ENCODE data around the gene HIVEP3.

HIVEP3 gene

DNA sequence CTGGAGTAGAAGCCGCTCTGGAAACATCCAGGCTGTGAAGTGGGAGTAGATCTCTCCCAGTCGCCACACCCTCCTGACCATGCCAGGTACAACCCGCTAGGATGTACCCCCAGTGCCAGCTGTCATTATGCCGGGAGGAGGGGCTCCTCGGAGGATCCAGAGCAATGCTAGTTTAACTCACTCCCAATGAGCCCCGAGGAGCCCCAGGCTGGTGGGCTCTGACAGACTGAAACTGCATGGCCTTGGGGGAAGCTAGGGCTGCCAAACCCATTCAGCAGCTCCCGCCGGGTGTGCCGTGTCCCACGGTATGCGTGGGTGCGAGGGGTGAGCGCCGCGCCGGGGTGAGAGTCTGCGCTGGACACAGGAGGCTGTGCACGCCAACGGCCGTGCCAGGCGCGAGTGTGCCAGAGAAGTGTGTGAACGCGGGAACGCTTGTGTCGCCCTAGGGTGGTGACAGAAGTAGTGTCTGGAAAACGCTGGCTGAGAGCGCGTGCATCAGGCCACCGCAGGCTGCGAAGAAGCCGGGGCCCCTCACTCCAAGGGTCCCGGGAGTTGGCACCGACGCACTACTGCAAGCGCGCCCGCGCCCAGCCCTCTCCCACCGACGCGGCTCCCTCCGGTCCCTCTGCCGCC lies 257.2 kb downstream of the HIVEP3 start (continued):
- TF ChIP-seq, protein P1, sequence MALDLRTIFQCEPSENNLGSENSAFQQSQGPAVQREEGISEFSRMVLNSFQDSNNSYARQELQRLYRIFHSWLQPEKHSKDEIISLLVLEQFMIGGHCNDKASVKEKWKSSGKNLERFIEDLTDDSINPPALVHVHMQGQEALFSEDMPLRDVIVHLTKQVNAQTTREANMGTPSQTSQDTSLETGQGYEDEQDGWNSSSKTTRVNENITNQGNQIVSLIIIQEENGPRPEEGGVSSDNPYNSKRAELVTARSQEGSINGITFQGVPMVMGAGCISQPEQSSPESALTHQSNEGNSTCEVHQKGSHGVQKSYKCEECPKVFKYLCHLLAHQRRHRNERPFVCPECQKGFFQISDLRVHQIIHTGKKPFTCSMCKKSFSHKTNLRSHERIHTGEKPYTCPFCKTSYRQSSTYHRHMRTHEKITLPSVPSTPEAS (tag by site-specific recombination; IDR thresholded peaks at IDR 0.05): no peak
- no peak for TF ChIP-seq ZNF529 (tag by site-specific recombination; IDR thresholded peaks at IDR 0.05; ENCODE audit: insufficient replicate concordance)
- no peak for TF ChIP-seq ZNF596 (tag by site-specific recombination; IDR thresholded peaks at IDR 0.05)
- no peak for TF ChIP-seq SP2 (tag by site-specific recombination; IDR thresholded peaks at IDR 0.05)
- TF ChIP-seq ZNF670 (tag by site-specific recombination; IDR thresholded peaks at IDR 0.05; ENCODE audit: low read depth): no peak
- TF ChIP-seq ZNF341 (tag by site-specific recombination; IDR thresholded peaks at IDR 0.05; ENCODE audit: low read depth): no peak
- TF ChIP-seq ZNF354C (tag by site-specific recombination; IDR thresholded peaks at IDR 0.05; ENCODE audit: borderline replicate concordance, low read depth): no peak
- TF ChIP-seq, protein P2, sequence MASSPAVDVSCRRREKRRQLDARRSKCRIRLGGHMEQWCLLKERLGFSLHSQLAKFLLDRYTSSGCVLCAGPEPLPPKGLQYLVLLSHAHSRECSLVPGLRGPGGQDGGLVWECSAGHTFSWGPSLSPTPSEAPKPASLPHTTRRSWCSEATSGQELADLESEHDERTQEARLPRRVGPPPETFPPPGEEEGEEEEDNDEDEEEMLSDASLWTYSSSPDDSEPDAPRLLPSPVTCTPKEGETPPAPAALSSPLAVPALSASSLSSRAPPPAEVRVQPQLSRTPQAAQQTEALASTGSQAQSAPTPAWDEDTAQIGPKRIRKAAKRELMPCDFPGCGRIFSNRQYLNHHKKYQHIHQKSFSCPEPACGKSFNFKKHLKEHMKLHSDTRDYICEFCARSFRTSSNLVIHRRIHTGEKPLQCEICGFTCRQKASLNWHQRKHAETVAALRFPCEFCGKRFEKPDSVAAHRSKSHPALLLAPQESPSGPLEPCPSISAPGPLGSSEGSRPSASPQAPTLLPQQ (tag by site-specific recombination; IDR thresholded peaks at IDR 0.05): no peak
- no peak for TF ChIP-seq ZNF48 (tag by site-specific recombination; IDR thresholded peaks at IDR 0.05)
- TF ChIP-seq ZNF157 (tag by site-specific recombination; IDR thresholded peaks at IDR 0.05): no peak
- TF ChIP-seq ZNF350 (tag by site-specific recombination; IDR thresholded peaks at IDR 0.05): no peak
- no peak for TF ChIP-seq KLF16 (tag by site-specific recombination; IDR thresholded peaks at IDR 0.05)
- no peak for TF ChIP-seq PRDM1 (tag by site-specific recombination; IDR thresholded peaks at IDR 0.05)
- TF ChIP-seq, protein P3, sequence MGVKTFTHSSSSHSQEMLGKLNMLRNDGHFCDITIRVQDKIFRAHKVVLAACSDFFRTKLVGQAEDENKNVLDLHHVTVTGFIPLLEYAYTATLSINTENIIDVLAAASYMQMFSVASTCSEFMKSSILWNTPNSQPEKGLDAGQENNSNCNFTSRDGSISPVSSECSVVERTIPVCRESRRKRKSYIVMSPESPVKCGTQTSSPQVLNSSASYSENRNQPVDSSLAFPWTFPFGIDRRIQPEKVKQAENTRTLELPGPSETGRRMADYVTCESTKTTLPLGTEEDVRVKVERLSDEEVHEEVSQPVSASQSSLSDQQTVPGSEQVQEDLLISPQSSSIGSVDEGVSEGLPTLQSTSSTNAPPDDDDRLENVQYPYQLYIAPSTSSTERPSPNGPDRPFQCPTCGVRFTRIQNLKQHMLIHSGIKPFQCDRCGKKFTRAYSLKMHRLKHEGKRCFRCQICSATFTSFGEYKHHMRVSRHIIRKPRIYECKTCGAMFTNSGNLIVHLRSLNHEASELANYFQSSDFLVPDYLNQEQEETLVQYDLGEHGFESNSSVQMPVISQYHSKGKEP (tag by site-specific recombination; IDR thresholded peaks at IDR 0.05): no peak
- TF ChIP-seq YY2 (tag by site-specific recombination; IDR thresholded peaks at IDR 0.05): no peak
- no peak for TF ChIP-seq REPIN1 (tag by site-specific recombination; IDR thresholded peaks at IDR 0.05; ENCODE audit: low read depth)
- no peak for TF ChIP-seq ZNF629 (tag by site-specific recombination; IDR thresholded peaks at IDR 0.05)
- no peak for TF ChIP-seq ZNF266 (tag by site-specific recombination; IDR thresholded peaks at IDR 0.05; ENCODE audit: low read depth)
- TF ChIP-seq ZSCAN30 (tag by site-specific recombination; IDR thresholded peaks at IDR 0.05): no peak
- TF ChIP-seq, protein P4, sequence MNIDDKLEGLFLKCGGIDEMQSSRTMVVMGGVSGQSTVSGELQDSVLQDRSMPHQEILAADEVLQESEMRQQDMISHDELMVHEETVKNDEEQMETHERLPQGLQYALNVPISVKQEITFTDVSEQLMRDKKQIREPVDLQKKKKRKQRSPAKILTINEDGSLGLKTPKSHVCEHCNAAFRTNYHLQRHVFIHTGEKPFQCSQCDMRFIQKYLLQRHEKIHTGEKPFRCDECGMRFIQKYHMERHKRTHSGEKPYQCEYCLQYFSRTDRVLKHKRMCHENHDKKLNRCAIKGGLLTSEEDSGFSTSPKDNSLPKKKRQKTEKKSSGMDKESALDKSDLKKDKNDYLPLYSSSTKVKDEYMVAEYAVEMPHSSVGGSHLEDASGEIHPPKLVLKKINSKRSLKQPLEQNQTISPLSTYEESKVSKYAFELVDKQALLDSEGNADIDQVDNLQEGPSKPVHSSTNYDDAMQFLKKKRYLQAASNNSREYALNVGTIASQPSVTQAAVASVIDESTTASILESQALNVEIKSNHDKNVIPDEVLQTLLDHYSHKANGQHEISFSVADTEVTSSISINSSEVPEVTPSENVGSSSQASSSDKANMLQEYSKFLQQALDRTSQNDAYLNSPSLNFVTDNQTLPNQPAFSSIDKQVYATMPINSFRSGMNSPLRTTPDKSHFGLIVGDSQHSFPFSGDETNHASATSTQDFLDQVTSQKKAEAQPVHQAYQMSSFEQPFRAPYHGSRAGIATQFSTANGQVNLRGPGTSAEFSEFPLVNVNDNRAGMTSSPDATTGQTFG (tag by site-specific recombination; IDR thresholded peaks at IDR 0.05; ENCODE audit: borderline replicate concordance): no peak
- TF ChIP-seq, protein P5, sequence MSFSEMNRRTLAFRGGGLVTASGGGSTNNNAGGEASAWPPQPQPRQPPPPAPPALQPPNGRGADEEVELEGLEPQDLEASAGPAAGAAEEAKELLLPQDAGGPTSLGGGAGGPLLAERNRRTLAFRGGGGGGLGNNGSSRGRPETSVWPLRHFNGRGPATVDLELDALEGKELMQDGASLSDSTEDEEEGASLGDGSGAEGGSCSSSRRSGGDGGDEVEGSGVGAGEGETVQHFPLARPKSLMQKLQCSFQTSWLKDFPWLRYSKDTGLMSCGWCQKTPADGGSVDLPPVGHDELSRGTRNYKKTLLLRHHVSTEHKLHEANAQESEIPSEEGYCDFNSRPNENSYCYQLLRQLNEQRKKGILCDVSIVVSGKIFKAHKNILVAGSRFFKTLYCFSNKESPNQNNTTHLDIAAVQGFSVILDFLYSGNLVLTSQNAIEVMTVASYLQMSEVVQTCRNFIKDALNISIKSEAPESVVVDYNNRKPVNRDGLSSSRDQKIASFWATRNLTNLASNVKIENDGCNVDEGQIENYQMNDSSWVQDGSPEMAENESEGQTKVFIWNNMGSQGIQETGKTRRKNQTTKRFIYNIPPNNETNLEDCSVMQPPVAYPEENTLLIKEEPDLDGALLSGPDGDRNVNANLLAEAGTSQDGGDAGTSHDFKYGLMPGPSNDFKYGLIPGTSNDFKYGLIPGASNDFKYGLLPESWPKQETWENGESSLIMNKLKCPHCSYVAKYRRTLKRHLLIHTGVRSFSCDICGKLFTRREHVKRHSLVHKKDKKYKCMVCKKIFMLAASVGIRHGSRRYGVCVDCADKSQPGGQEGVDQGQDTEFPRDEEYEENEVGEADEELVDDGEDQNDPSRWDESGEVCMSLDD (tag by site-specific recombination; IDR thresholded peaks at IDR 0.05): no peak
- TF ChIP-seq, protein P6, sequence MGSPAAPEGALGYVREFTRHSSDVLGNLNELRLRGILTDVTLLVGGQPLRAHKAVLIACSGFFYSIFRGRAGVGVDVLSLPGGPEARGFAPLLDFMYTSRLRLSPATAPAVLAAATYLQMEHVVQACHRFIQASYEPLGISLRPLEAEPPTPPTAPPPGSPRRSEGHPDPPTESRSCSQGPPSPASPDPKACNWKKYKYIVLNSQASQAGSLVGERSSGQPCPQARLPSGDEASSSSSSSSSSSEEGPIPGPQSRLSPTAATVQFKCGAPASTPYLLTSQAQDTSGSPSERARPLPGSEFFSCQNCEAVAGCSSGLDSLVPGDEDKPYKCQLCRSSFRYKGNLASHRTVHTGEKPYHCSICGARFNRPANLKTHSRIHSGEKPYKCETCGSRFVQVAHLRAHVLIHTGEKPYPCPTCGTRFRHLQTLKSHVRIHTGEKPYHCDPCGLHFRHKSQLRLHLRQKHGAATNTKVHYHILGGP (tag by site-specific recombination; IDR thresholded peaks at IDR 0.05): no peak
- no peak for TF ChIP-seq ZNF654 (tag by site-specific recombination; IDR thresholded peaks at IDR 0.05; ENCODE audit: low read depth)
- TF ChIP-seq, protein P7, sequence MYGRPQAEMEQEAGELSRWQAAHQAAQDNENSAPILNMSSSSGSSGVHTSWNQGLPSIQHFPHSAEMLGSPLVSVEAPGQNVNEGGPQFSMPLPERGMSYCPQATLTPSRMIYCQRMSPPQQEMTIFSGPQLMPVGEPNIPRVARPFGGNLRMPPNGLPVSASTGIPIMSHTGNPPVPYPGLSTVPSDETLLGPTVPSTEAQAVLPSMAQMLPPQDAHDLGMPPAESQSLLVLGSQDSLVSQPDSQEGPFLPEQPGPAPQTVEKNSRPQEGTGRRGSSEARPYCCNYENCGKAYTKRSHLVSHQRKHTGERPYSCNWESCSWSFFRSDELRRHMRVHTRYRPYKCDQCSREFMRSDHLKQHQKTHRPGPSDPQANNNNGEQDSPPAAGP (tag by site-specific recombination; IDR thresholded peaks at IDR 0.05): peak; percentile 37; the same call in 1 of the 2 replicates
- TF ChIP-seq ZNF223 (tag by site-specific recombination; IDR thresholded peaks at IDR 0.05): no peak
- no peak for TF ChIP-seq SETDB1 (IDR thresholded peaks at IDR 0.05; ENCODE audit: insufficient read length, low read length)
- TF ChIP-seq, protein P8, sequence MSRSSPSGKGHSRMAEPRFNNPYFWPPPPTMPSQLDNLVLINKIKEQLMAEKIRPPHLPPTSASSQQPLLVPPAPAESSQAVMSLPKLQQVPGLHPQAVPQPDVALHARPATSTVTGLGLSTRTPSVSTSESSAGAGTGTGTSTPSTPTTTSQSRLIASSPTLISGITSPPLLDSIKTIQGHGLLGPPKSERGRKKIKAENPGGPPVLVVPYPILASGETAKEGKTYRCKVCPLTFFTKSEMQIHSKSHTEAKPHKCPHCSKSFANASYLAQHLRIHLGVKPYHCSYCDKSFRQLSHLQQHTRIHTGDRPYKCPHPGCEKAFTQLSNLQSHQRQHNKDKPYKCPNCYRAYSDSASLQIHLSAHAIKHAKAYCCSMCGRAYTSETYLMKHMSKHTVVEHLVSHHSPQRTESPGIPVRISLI (tag by site-specific recombination; IDR thresholded peaks at IDR 0.05): no peak

Measured in HEK293 (cell line).